Osteoblast (primary cell): ENCODE data around the gene MPRIP. TPM values are rescaled to one million over a fixed set of nuclear protein-coding genes. Genes with fewer than 3 reads are reported as not detected.

Experiments
- DNase-seq: peaks from one replicate; pipeline ENCODE4 v3.0.0; 2011; ENCODE audit warnings: low spot score, mixed read lengths; ENCODE audit not compliant: insufficient read length; ENCODE audit errors: missing footprints
- H2AFZ ChIP-seq: 2 replicates; pipeline ENCODE4 v1.6.0; 2011; ENCODE audit warnings: mild to moderate bottlenecking, low read length
- H3K27ac ChIP-seq: 2 replicates; pipeline ENCODE4 v1.5.1; 2011; ENCODE audit warnings: mild to moderate bottlenecking, low read depth, low read length, moderate library complexity
- H3K27me3 ChIP-seq: 2 replicates; pipeline ENCODE4 v1.6.0; 2012; ENCODE audit warnings: mild to moderate bottlenecking, control low read depth, inconsistent platforms, low read length, moderate library complexity; ENCODE audit not compliant: insufficient read depth
- H3K36me3 ChIP-seq: 2 replicates; pipeline ENCODE4 v1.5.1; 2011; ENCODE audit warnings: mild to moderate bottlenecking, low read length, control low read depth, moderate library complexity; ENCODE audit not compliant: insufficient read depth
- H3K4me1 ChIP-seq: 2 replicates; pipeline ENCODE4 v1.5.1; 2011; ENCODE audit warnings: mild to moderate bottlenecking, low read length, control low read depth, moderate library complexity; ENCODE audit not compliant: insufficient read depth
- H3K4me2 ChIP-seq: 2 replicates; pipeline ENCODE4 v1.6.0; 2011; ENCODE audit warnings: mild to moderate bottlenecking, low read length; ENCODE audit not compliant: insufficient read depth
- H3K4me3 ChIP-seq: fragments of 200-600 bp; sonication (generic); 3 replicates; pipeline ENCODE4 v1.5.1; 2012; ENCODE audit warnings: mild to moderate bottlenecking, low read length, inconsistent platforms; ENCODE audit not compliant: insufficient read depth
- H3K79me2 ChIP-seq: 2 replicates; pipeline ENCODE4 v1.6.0; 2012; ENCODE audit warnings: mild to moderate bottlenecking, low read length, control low read depth, inconsistent platforms; ENCODE audit not compliant: insufficient read depth
- H3K9me3 ChIP-seq: 2 replicates; pipeline ENCODE4 v1.5.1; 2011; ENCODE audit warnings: low read depth, low read length, control low read depth
- H4K20me1 ChIP-seq: 2 replicates; pipeline ENCODE4 v1.6.0; 2012; ENCODE audit warnings: mild to moderate bottlenecking, low read length, control low read depth; ENCODE audit not compliant: insufficient read depth
- CTCF ChIP-seq: IDR thresholded peaks from 2 replicates; pipeline ENCODE4 v1.5.1; 2011; ENCODE audit warnings: mild to moderate bottlenecking, low read depth, low read length, moderate library complexity; ENCODE audit errors: extremely low read depth
- total RNA-seq: library from RNA; depleted of rRNA; stranded (reverse); fragments of >200 nt; gene quantifications from 2 replicates; pipeline ENCODE4 v1.2.3, GENCODE V29; 2012

MPRIP gene
- total RNA-seq, 1 donor, result 149 TPM

GRCh38 chr17:17143501-17143900 lies 101.2 kb downstream of the MPRIP start:
- Histone ChIP-seq H2AFZ (no peak overlapping the region), H3K4me1 (peaks cover 28% of the 10 kb centered on the region), H3K36me3 (peaks cover 90% of the 10 kb centered on the region), H3K4me2 (no peak overlapping the region), H3K9me3 (no peaks in the 10 kb centered on the region), H3K27ac (no peak overlapping the region), H3K4me3 (no peak overlapping the region), H3K27me3 (no peaks in the 10 kb centered on the region), H3K79me2 (peaks cover 18% of the 10 kb centered on the region), H4K20me1 (peaks cover 57% of the 10 kb centered on the region)
- TF ChIP-seq CTCF, result no peak
- DNase-seq, result peak; percentile 10

GRCh38 chr17:17144061-17144460 lies 101.8 kb downstream of the MPRIP start:
- H3K9me3 ChIP-seq, result no peaks in the 10 kb centered on the region
- no peak overlapping the region for H3K4me2 ChIP-seq
- no peak overlapping the region for H2AFZ ChIP-seq
- H3K27ac ChIP-seq, result no peak overlapping the region
- peak; percentile 25 for DNase-seq
- H3K27me3 ChIP-seq, result no peaks in the 10 kb centered on the region
- TF ChIP-seq CTCF, result no peak
- no peak overlapping the region for H3K4me3 ChIP-seq
- H3K79me2 ChIP-seq, result peaks cover 18% of the 10 kb centered on the region
- peaks cover 55% of the 10 kb centered on the region for H4K20me1 ChIP-seq
- H3K36me3 ChIP-seq, result peaks cover 84% of the 10 kb centered on the region
- peaks cover 28% of the 10 kb centered on the region for H3K4me1 ChIP-seq

- Histone ChIP-seq H3K4me3 (no peak overlapping the region), H3K4me2 (no peak overlapping the region), H3K36me3 (peaks cover 79% of the 10 kb centered on the region), H3K27ac (no peak overlapping the region), H2AFZ (no peak overlapping the region), H4K20me1 (peaks cover 45% of the 10 kb centered on the region), H3K79me2 (peaks cover 19% of the 10 kb centered on the region), H3K4me1 (peaks cover 23% of the 10 kb centered on the region), H3K9me3 (no peaks in the 10 kb centered on the region), H3K27me3 (no peaks in the 10 kb centered on the region)
- no peak for TF ChIP-seq CTCF
- DNase-seq, result peak; percentile 30
Observed at GRCh38 chr17:17144916-17145665, 102.8 kb downstream of the MPRIP start.

GRCh38 chr17:17146786-17147406 lies 104.6 kb downstream of the MPRIP start:
- no peak overlapping the region for H2AFZ ChIP-seq
- H3K4me1 ChIP-seq, result peaks cover 31% of the 10 kb centered on the region
- peak; percentile 25 for DNase-seq
- no peak overlapping the region for H3K4me2 ChIP-seq
- H3K79me2 ChIP-seq, result peaks cover 12% of the 10 kb centered on the region
- H3K27ac ChIP-seq, result peak overlapping the region; percentile 63
- H3K4me3 ChIP-seq, result no peak overlapping the region
- H3K36me3 ChIP-seq, result peaks cover 70% of the 10 kb centered on the region
- TF ChIP-seq CTCF, result peak; percentile 14
- no peaks in the 10 kb centered on the region for H3K27me3 ChIP-seq
- H3K9me3 ChIP-seq, result no peaks in the 10 kb centered on the region
- peaks cover 29% of the 10 kb centered on the region for H4K20me1 ChIP-seq
